Uterus (tissue), 2 donors: ENCODE data around the gene FBXW2.

ENCODE experiments used
- POLR2A ChIP-seq, 2 donors: fragments of 450-650 bp; IDR thresholded peaks; one replicate each; pipeline ENCODE4 v1.6.1; 2016; ENCODE audit warnings: antibody characterized with exemption in 2 of 2, mild to moderate bottlenecking in 1 of 2, moderate library complexity in 1 of 2
- TF ChIP-seq, protein P1 (sequence below), 4 experiments: fragments of 200-600 bp in 2 of 4; fragments of 450-650 bp in 2 of 4; sonication (generic) in 2 of 4; IDR thresholded peaks; one replicate each; pipeline ENCODE4 v1.5.1; 2016 to 2019; ENCODE audit warnings: antibody characterized with exemption in 4 of 4, mild to moderate bottlenecking in 2 of 4, moderate library complexity in 1 of 4

DNA sequence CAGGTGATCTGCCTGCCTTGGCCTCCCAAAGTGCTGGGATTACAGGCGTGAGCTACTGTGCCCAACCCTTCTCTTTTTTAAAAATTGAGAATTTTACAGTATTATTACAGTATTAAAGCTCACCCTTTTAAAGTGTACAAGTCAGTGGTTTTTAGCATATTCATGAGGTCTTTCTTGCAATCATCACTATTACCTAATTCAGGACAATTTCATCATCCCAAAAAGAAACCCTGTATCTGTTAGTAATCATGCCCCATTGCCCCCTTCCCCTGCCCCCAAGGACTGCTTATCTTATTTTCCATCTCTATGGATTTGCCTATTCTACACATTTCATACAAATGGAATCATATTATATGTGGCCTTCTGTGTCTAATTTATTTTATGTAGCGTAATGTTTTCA is 56.3 kb downstream of the FBXW2 start:
- TF ChIP-seq, protein P1, sequence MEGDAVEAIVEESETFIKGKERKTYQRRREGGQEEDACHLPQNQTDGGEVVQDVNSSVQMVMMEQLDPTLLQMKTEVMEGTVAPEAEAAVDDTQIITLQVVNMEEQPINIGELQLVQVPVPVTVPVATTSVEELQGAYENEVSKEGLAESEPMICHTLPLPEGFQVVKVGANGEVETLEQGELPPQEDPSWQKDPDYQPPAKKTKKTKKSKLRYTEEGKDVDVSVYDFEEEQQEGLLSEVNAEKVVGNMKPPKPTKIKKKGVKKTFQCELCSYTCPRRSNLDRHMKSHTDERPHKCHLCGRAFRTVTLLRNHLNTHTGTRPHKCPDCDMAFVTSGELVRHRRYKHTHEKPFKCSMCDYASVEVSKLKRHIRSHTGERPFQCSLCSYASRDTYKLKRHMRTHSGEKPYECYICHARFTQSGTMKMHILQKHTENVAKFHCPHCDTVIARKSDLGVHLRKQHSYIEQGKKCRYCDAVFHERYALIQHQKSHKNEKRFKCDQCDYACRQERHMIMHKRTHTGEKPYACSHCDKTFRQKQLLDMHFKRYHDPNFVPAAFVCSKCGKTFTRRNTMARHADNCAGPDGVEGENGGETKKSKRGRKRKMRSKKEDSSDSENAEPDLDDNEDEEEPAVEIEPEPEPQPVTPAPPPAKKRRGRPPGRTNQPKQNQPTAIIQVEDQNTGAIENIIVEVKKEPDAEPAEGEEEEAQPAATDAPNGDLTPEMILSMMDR (IDR thresholded peaks at IDR 0.05): no peak
- TF ChIP-seq POLR2A (IDR thresholded peaks at IDR 0.05): no peak
